GM19351 (cell line): Measurements from ENCODE around the gene AP1G1.
A peak's percentile ranks its signal among the peaks of the same experiment; 100 is the strongest.
"Not testable (repeated sequence)": the region's sequence is repeated elsewhere in the genome, so short reads cannot be mapped to it uniquely, and the experiment has no call there.

Experiments used
- ATAC-seq: cut with Tn5 transposase; IDR thresholded peaks from one replicate; pipeline ENCODE4 v1.9.1; 2021; ENCODE audit warnings: mild to moderate bottlenecking, moderate library complexity; ENCODE audit not compliant: unreplicated experiment

The AP1G1 gene

DNA sequence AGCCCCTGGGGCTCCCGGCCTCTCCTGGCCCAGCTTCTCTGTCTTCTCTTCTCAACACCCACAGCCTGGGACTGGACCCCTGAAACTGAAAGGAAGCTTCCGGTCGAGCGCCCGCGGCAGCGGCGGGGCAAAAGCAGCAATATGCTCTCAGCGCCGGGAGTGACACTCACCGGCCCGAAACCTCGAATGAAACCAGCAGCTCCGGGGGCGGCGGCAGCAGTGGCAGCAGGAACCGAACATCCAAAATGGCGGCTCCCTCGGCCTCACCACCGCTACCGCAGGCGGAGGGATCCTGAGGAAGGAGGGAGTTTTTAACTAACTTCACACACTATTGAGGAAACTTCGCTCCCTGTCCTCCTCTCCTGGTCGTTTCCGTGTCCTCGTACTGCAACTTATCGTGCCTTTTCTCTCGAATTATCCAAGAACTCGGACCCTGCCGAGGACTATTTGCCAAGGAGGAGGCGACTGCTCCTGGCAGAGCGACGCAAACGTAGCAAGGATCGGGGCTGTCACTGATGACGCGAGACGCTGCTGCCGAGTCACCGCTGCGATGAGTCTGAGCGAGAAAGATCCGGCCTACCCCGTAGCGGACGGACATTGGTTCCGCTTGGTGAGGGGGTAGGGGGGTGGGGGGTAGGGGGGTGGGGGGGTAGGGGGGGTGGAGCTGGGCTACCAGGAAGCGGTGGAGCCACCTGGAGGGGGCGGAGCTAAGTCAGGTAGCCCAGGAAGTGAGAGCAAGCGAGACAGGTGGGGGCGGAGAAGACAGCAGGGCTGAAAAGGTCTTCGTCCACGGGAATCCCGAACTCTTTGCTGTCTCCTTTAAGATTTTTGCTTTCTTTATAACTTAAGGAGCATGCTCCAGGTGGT is at the start of gene AP1G1:
TSS of gene AP1G1 (minus strand) at position 242 of the 867 bp plus-strand sequence. CDS start 19,355 bp downstream, outside the sequence.
- peak; percentile 82 for ATAC-seq

DNA sequence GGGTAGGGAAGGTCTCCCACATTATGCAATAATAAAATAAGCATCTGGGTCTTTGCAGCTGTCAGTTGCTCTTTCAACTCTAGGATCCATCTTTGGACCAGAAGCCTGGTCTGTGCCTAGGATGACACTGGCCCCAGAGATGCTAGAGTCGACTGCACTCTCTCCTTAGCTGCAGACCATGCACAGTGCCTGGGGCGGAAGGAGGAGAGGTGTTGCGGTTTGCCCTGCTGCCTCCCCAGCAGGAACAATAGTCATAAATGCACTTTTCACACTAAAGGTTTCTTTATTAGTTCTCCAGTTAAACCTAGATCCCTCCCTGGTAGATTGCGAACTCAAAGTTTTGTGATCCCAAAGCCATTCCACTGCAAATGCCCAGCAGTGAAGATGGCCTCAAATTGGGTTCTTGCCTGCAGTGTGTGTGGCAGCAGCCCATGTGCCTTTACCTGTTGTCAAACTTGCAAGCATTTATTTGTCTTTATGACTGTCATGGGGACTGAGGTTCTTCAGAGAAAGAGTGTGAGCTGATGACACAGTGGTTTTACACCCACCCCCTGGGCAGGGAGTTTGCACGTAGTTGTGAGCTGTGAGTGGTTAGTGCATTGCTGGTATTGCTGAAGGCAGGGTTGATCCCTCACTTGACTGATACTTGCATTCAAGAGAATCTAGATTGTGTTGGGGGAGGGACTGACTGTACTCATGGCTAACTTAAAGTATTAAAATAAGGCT is 47.5 kb upstream of the AP1G1 start:
- ATAC-seq: peak; percentile 41

DNA sequence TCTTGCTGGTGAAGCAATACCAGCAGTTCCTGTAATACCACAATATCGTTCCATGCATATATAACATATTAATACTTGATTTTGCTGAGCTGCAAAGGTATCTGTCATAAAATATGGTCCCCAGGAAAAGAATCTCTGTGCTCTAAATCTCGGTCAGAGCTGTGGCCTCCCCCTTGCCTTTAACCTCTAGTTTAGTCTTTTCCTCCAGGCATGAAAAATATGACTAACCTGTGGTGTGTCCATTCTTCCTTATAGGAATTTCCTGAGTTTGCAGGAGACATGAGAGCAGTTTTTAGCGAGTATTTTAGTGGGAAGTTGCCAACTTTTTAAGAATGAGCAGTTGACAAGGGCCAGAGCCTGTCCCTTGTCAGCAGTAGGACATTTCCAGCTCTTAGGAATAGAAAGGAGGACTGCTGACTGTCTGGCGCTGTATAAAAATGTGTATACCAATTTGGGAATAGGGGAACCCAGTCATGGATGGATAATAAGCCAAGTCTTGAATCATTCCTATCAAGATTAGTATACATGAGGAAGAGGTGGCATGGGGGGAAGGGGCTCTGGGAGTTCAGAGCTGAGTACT is 45.8 kb upstream of the AP1G1 start:
- ATAC-seq: no peak

DNA sequence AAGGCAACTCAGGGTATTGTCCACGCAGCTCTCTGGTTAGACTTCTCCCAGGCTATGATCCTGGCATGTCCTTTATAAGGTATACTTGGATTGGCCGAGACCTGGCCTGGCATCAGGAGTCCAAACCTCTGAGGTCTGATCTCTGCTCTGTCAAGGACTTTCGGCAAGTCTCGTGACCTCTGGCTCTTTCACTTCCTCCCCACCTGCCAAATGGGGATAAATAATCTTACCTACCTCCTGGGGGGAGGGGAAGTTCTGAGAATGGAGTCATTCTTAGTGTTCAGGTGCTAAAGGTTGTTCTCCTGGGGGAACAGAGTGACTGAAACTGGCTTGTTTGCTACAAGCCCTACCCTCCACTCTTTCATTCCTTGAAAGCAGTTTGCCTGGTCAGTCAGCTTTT is 44.8 kb upstream of the AP1G1 start:
- ATAC-seq: peak; percentile 73

DNA sequence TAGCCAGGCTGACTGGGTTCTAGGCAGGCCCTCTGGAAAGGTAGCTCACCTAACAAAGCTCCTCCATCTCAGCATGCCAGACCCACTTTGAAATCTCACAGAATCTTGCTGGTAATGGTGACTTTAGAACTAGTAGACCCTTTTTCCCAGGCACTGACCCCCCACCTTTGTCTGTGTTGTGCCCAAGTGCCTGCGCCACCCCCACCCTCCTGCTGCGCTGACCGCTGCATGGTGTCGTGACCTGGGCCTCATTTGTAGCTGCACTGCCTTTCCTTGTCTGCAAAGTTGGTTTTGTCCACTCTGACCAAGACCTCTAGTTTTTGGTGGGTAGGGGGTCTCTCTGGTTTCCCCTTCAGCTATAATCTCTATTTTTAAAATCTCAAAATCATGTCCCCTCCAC is 43.9 kb upstream of the AP1G1 start:
- ATAC-seq: no peak

DNA sequence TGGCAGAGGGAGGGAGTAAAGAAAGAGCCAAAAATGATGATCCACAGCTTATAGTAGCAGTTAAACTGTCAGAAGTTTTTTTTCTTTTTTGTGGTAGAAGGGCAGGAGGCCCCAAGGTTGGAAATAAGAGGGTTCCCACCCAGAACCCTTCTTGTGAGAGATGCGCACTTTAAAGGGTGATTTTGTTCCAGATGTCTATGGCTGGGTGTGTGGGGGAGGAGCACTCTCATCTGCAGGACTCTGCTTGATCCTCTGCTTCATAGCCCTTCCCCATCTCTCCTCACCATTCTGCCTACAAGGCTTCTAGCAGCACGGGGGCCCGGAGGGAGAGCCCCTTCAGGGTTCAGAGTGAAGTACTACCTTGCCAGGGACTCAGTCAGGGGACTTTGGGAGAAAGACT is 43.5 kb upstream of the AP1G1 start:
- ATAC-seq: no peak

DNA sequence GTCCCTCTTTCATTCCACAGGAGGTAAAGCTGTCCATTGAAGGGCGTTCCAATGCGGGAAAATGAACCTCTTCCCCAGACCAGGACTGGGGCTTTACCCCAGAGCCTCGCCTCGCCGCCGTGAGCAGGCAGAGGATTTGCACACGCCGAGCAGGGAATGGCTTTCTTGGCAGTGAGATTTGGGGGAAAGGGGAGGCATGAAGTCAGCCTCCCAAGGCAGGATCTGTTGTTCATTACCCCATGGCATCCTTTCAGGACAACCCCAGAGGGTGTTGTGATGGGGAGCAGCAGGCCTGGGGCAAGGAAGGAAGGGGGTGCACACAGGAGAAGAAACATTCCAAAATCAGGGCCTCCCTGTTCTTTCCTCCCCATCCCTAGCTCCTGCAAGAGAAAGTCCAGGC is 43.1 kb upstream of the AP1G1 start:
- ATAC-seq: no peak

DNA sequence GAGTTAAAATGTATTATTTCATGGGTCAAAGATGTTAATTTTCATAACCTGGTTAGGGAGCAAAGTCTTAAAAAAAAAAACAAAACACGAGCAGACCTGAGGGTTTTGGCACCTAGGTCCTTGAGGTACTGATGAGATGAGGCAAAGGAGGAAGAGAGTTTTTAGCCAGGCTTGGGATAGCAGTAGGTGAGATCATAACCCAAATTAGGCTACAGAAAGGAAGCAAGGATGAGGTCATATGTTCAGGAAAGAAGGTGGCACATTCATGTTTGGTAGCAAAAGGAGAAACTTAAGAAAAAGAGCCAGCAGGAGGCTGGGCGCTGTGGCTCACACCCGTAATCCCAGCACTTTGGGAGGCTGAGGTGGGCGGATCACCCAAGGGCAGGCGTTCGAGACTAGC is 40.0 kb upstream of the AP1G1 start:
- ATAC-seq: no peak

DNA sequence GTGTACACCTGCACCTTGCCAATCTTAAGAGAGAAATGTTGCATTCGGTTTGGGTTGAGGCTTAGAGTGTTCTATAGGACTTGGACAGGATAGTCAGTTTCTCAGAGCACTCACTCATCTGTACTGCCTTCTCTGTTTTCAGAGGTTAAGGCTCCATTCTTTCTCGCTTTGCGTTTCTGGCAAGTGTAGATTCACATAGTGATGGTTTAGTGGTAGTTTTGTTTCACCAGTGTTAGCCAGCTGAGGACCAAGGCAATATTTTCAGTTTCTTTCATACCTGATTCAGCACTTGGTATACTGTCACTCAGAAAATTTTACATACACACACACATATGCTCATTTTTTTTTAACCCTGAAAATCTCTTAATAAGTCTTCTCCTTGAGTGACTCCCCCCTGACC is 38.5 kb upstream of the AP1G1 start:
- ATAC-seq: no peak

DNA sequence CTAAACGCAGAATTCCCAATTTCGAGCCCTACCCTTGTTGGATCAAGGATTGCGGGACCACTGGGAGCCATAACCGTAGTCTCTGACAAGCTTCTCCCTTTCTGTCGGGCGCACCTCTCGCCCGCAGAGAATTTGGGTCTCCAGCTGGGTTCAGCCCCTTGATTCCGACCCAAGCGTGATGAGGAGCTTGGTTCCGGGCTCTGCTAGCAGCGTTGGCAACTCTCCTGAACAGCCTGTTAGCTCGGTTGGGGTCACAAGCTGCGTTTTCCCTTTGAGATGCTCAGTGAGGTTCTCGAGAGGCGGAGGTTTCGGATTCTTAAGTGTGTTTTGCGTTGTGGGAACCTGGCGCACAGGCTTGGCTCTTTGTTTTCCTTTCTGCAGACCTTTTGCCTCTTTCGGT is 37.8 kb upstream of the AP1G1 start:
- no peak for ATAC-seq

DNA sequence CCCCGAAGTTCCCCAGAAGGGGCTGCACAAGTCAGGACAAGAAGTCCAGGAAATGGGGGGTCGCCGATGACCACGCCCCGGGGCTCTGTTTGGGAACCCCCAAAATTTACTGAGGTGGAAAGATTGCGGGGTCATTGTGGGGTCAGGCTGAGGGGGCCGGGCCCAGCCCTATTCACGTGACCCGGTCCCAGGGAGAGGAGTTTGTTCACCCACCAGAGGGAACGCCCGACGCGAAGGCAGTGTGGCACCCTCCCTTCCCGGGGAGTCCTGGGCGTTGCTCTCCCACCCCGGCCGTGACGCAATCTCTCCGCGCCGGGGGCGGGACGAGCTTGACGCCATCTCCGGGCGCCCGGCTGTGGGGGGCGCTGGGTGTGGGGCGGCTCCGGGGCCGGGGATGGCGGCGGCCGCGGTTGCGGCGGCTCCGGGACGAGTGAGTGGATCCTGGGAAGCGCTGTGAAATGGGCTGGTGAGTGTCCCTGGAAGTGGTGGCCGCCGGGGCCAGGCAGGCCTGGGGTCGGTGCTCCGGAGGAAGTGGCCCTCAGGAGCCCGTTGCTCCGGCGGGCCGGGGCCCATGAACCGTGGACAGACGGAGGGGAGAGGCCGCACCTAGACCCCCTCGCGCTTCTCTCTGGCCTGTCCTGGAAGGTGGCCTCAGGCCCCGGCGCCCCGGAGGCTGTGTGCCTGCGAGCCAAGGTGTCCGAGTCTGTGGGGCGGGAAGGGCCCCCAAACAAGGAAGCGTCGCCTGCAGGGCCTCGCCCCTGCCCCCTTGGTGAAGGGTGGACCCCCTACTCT is 37.2 kb upstream of the AP1G1 start, which contains the start of gene ATXN1L:
TSS of gene ATXN1L (plus strand) at position 338 of the 792 bp plus-strand sequence. CDS start 3,765 bp downstream, outside the sequence.
- ATAC-seq: peak; percentile 74

DNA sequence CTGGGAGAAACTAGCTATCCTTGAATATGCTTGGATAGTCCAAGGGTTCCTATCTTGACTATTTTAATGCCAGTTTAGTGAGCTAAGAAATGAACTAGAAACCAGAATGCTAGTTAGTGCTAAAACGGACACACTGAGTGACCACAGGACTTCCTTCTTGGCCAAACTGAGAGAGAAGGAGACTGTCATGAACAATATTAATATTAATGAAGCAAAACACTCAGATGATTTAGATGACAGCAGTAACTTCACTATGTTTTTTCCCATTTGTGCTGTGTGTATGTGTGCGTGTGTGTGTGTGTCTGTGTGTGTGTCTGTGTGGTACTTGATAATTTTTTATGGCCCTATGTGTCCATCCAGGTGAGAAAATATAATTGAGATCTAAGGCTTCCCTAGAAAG is 34.9 kb upstream of the AP1G1 start:
- no peak for ATAC-seq

DNA sequence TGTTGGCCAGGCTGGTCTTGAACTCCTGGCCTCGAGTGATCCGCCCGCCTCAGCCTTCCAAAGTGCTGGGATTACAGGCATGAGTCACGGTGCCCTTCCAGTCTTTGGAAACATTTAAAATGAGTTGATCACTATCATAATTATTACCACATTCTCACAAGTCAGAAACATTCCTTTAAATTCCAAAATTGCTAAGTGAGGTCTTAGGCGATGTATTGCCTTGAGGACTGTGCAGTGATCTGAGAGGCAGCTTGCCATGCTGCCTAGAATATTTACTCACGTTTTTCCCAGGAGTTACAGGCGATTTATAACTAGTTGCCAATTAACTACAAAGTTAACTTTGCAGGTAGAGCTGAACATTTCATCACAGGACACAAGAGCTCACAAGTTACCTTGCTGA is 31.4 kb upstream of the AP1G1 start:
- ATAC-seq: no peak

DNA sequence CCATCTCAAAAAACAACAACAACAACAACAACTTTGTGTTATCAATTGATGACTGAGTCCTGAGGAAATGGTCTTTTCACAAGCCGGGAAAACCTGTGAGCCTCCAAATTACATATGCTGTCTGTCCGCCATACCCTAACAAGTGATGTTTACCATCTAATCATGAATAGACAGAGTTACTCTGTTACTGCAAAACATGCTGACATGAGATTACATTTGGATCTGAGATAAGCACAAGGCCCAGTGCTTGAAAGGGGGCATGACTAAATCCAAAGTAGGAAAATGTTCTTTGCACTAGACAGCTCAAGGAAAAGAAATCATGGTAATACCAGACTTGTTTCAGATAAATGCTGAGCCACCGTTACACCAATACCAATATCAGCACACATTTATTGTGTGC is 28.5 kb upstream of the AP1G1 start:
- no peak for ATAC-seq

DNA sequence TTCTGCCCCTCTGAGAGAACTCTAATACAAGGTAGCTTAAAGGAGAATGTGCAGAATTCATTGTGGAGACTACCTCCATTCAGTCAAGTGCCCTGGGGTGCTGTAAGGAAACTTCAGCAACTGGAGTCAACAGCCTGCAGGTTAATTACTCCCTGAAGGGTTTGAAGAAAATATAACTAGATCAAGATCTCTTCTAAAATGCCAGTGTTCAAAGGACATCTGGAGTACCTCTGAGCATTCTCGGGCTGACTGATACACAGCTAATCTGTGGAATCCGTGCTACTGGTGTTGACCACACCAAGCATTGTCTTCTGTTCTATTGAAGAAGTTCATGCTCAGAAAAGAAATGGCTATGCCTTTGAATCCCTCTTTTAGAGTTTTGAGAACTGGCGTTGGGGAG is 25.7 kb upstream of the AP1G1 start:
- no peak for ATAC-seq

DNA sequence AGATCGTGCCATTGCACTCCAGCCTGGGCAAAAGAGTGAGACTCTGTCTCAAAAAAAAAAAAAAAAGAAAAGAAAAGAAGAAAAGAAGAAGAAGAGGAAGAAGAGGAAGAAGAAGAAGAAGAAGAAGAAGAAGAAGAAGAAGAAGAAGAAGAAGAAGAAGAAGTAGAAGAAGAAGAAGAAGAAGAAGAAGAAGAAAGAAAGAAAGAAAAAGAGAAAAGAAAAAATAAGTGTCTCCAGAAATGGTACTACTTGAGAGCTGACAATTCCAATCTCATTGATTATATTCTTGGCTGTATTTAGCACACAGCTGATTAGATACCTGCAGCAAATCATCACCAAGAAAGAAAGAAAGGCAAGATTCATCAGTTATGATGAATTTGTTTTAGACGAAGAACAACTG is 23.5 kb upstream of the AP1G1 start:
- not testable (repeated sequence) for ATAC-seq

DNA sequence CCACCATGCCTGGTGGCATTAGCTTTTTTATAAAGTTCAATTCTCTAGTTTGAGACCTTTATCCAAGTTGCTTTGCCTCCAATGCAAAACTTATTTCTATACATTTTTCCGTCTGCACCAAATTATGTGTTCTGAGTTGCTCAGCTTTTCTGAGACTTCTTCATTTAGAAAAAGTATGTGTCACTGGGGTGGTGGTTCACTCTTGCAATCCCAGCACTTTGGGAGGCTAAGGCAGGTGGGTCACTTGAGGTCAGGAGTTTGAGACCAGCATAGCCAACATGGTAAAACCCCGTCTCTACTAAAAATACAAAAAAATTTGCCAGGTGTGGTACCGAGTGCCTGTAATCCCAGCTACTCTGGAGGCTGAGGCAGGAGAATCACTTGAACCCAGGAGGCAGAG is 23.1 kb upstream of the AP1G1 start:
- not testable (repeated sequence) for ATAC-seq

DNA sequence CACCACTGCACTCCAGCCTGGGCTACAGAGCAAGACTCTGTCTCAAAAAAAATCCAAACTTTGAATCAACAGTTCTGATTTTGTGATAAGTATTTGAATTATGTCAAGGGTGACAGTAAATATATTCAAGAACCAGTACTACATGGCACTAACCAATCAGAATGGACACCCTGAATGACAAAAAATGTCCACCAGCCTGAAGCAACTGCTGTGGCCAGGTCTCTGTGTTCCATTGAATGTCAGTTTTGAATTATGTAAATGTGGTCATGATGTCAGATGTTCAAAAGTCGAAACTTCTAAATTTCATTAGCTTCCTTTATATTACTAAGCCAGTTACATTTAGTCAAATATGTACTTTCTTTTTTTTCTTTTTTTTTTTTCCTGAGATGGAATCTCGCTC is 21.7 kb upstream of the AP1G1 start:
- no peak for ATAC-seq

DNA sequence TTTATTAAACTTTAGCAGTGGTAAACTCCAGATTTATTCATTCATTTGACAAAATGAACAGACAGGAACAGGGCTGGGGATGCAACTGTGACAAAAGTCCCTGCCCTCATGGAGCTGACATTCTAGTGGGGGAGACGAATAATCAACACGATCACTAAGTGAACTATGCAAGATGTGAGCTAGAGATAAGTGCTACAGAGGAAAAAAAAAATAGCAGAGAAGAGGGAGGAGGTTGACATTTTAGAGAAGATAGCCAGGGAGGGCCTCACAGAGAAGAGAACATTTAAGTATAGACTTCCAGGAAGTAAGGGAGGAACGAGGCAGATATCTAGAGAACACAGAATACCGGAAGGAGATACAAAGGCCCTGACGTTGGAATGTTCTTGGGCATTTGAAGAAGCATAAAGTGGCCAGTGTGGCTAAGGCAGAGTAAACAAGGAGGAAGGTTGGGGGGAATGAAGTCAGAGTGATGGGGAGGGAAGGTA is 17.9 kb upstream of the AP1G1 start:
- ATAC-seq: no peak

DNA sequence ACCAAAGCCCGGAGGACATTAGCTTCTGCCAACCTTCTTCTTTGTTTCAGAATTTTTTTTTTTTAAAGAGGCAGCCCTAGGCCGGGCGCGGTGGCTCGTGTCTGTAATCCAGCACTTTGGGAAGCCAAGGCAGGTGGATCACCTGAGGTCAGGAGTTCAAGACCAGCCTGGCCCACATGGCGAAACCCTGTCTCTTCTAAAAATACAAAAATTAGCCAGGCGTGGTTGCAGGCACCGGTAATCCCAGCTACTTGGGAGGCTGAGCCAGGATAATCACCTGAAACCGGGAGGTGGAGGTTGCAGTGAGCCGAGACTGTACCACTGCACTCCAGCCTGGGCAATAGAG is 8.5 kb upstream of the AP1G1 start:
- ATAC-seq: peak; percentile 6

DNA sequence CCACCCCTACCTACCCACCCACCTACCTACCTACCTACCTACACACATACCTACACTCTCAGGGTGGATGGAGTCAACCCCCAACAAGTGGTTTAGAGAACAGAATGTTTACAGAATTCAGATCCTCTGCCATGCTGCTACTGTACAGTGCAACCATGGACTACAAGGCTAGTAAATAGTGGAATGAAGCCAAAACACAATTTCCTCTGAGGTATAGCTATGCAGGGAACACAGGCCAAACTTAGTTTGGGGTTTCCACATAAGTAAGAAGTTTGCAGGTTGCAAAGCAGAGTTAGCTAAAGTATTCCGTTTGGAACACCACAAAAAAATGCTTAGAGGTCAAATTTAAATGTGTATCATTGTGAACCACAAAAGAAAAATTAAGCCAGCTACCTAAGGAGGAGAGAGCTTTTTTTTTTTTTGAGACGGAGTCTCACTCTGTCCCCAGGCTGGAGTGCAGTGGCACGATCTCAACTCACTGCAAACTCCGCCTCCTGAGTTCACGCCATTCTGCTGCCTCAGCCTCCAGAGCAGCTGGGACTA is 2.7 kb upstream of the AP1G1 start:
- no peak for ATAC-seq
